Naive thymus-derived CD8-positive, alpha-beta T cell (primary cell): ENCODE measurements around the gene NUMB. TPM values are rescaled to one million over a fixed set of nuclear protein-coding genes. Genes with fewer than 3 reads are reported as not detected.

Source experiments
- ATAC-seq, 2 donors: fragments of 150-1000 bp; cut with Tn5 transposase in 1 of 2; sonication (Bioruptor Pico), chemical (Tn5 transposase) in 1 of 2; 1 replicate in 1 of 2; 2 replicates in 1 of 2; pipeline ENCODE4 v1.10.0; 2021; ENCODE audit warnings: mild to moderate bottlenecking in 2 of 2, moderate library complexity in 2 of 2
- POLR2A ChIA-PET: fragments of 350-600 bp; sonication (Branson Sonifier 250); formaldehyde crosslinking; loops from one replicate; lab custom pipeline; 2021; ENCODE audit warnings: antibody characterized with exemption; lab: Charles Lee
- DNase-seq, 10 donors: peaks; one replicate each; pipeline versions ENCODE4 v3.0.0 to v3.0.0-alpha.2; 2020 to 2022
- H3K27ac Mint-ChIP-seq, 10 donors: one replicate each; pipeline ENCODE4 v1.8.0; 2020 to 2022; ENCODE audit warnings: mild to moderate bottlenecking in 10 of 10, mixed read lengths in 10 of 10, moderate library complexity in 4 of 10, inconsistent platforms in 1 of 10
- H3K27me3 Mint-ChIP-seq, 5 donors: one replicate each; pipeline ENCODE4 v1.8.0; 2021 to 2022; ENCODE audit warnings: mixed read lengths in 5 of 5
- H3K36me3 Mint-ChIP-seq, 3 donors: one replicate each; pipeline ENCODE4 v1.8.0; 2020 to 2022; ENCODE audit warnings: mixed read lengths in 3 of 3, mild to moderate bottlenecking in 2 of 3, inconsistent platforms in 1 of 3
- H3K4me1 Mint-ChIP-seq, 4 donors: one replicate each; pipeline ENCODE4 v1.8.0; 2021 to 2022; ENCODE audit warnings: mixed read lengths in 4 of 4
- H3K4me3 Mint-ChIP-seq, 10 donors: one replicate each; pipeline ENCODE4 v1.8.0; 2020 to 2022; ENCODE audit warnings: mild to moderate bottlenecking in 10 of 10, mixed read lengths in 10 of 10, moderate library complexity in 6 of 10, inconsistent platforms in 1 of 10
- H3K9me3 Mint-ChIP-seq, 9 donors: one replicate each; pipeline ENCODE4 v1.8.0; 2020 to 2022; ENCODE audit warnings: mixed read lengths in 9 of 9, mild to moderate bottlenecking in 3 of 9, inconsistent platforms in 1 of 9, moderate library complexity in 1 of 9
- polyA plus RNA-seq, 3 donors: library from polyadenylated mRNA; unstranded; fragments of 300-500 nt; fragmentation: Illumina TruSeq; gene quantifications; one replicate each; pipeline ENCODE4 v1.2.3, GENCODE V29; 2021
- total RNA-seq, 8 experiments: library from RNA in 2 of 8; stranded (reverse) in 2 of 8; gene quantifications; one replicate each; pipeline ENCODE4 v1.2.3 and lab custom pipeline; 2021 to 2026

Gene NUMB
- total and polyA plus RNA-seq, 5 experiments from 2014 or later, result 24.5 to 51.2 (median 34.7) TPM

GRCh38 chr14:73227812-73228781 is 230.2 kb downstream of the NUMB start:
- ATAC-seq, result no peak
- H3K27ac Mint-ChIP-seq, result no peak overlapping the region
- peaks cover 2 to 7% (median 3%) of the 10 kb centered on the region in 5 donors for H3K27me3 Mint-ChIP-seq
- POLR2A ChIA-PET, result no interaction called here
- peaks cover 0 to 2% (median 0%) of the 10 kb centered on the region in 4 donors for H3K4me1 Mint-ChIP-seq
- H3K36me3 Mint-ChIP-seq, result peaks cover 0 to 33% (median 12%) of the 10 kb centered on the region in 3 donors
- H3K9me3 Mint-ChIP-seq, result no peaks in the 10 kb centered on the region
- DNase-seq, result no peak
- H3K4me3 Mint-ChIP-seq, result no peak overlapping the region

GRCh38 chr14:73225496-73225895 is 232.8 kb downstream of the NUMB start:
- H3K9me3 Mint-ChIP-seq, result no peaks in the 10 kb centered on the region
- no peak overlapping the region for H3K27ac Mint-ChIP-seq
- H3K4me3 Mint-ChIP-seq, result no peak overlapping the region
- ATAC-seq (no peak), DNase-seq (no peak)
- H3K36me3 Mint-ChIP-seq, result peaks cover 0 to 59% (median 27%) of the 10 kb centered on the region in 3 donors
- peaks cover 0 to 5% (median under 1%) of the 10 kb centered on the region in 4 donors for H3K4me1 Mint-ChIP-seq
- POLR2A ChIA-PET, result no interaction called here
- no peaks in the 10 kb centered on the region for H3K27me3 Mint-ChIP-seq

Other genes with a start within 250 kb of the NUMB start
- gene PAPLN, start 221.0 kb downstream of the NUMB start, total RNA-seq, result under 1 TPM; 0.10 to 0.11 TPM
- gene PAPLN, start 221.0 kb downstream of the NUMB start, polyA plus RNA-seq, result under 1 TPM; 0.07 to 0.37 (median 0.10) TPM
- 10 to 100 TPM; 36.1 to 38.2 TPM for gene RIOX1, start 32.4 kb upstream of the NUMB start, total RNA-seq
- gene RIOX1, start 32.4 kb upstream of the NUMB start, polyA plus RNA-seq, result 10 to 100 TPM; 26.4 to 35.9 (median 29.4) TPM
- 1 to 10 TPM; 1.3 to 1.5 TPM for gene ACOT1, start 78.6 kb upstream of the NUMB start, total RNA-seq
- 1 to 10 TPM; 1.5 to 3.4 (median 2.5) TPM for gene ACOT1, start 78.6 kb upstream of the NUMB start, polyA plus RNA-seq
- not detected for gene HEATR4, start 100.4 kb upstream of the NUMB start, total RNA-seq
- gene HEATR4, start 100.4 kb upstream of the NUMB start, polyA plus RNA-seq, result under 1 TPM in 2 of 3 donors, not detected in 1; 0.22 to 0.46 TPM
- gene ACOT2, start 110.7 kb upstream of the NUMB start, total RNA-seq, result 10 to 100 TPM; 11.2 to 11.5 TPM
- gene ACOT2, start 110.7 kb upstream of the NUMB start, polyA plus RNA-seq, result 10 to 100 TPM; 25.0 to 29.8 (median 26.9) TPM
- 1 to 10 TPM in 1 of 2 experiments, under 1 TPM in 1; 0.99 to 1.3 TPM for gene ACOT4, start 133.3 kb upstream of the NUMB start, total RNA-seq
- gene ACOT4, start 133.3 kb upstream of the NUMB start, polyA plus RNA-seq, result 1 to 10 TPM; 1.9 to 4.0 (median 2.7) TPM
- not detected for gene ACOT6, start 154.0 kb upstream of the NUMB start, total RNA-seq
- not detected for gene ACOT6, start 154.0 kb upstream of the NUMB start, polyA plus RNA-seq
- gene DNAL1, start 186.4 kb upstream of the NUMB start, total RNA-seq, result 1 to 10 TPM; 8.0 to 8.9 TPM
- gene DNAL1, start 186.4 kb upstream of the NUMB start, polyA plus RNA-seq, result 1 to 10 TPM; 4.5 to 7.0 (median 5.5) TPM